Mesenchymal stem cell (in vitro differentiated cells and primary cell): ENCODE data around the gene LLCFC1.

Experiments
- DNase-seq: peaks from one replicate; pipeline ENCODE4 v3.0.0-alpha.2; 2013
- H2AFZ ChIP-seq: one replicate; pipeline ENCODE4 v1.6.1; 2013; ENCODE audit warnings: low read depth, mild to moderate bottlenecking, control low read depth, inconsistent platforms, low read length, moderate library complexity
- H2AK5ac ChIP-seq: 2 replicates; pipeline ENCODE4 v1.6.1; 2013; ENCODE audit warnings: low read length, moderate library complexity, mild to moderate bottlenecking, inconsistent platforms; ENCODE audit not compliant: severe bottlenecking
- H2BK120ac ChIP-seq: one replicate; pipeline ENCODE4 v1.6.1; 2013; ENCODE audit warnings: low read depth, mild to moderate bottlenecking, inconsistent platforms, low read length, moderate library complexity
- H2BK12ac ChIP-seq, 2 experiments: one replicate each; pipeline ENCODE4 v1.6.1; 2013; ENCODE audit warnings: inconsistent platforms in 2 of 2, low read length in 2 of 2, mild to moderate bottlenecking in 2 of 2, moderate library complexity in 2 of 2, control low read depth in 1 of 2
- H2BK15ac ChIP-seq: one replicate; pipeline ENCODE4 v1.6.1; 2013; ENCODE audit warnings: mild to moderate bottlenecking, low read depth, inconsistent platforms; ENCODE audit not compliant: poor library complexity, severe bottlenecking
- H2BK5ac ChIP-seq: 2 replicates; pipeline ENCODE4 v1.6.1; 2013; ENCODE audit warnings: low read depth, mild to moderate bottlenecking, low read length, control low read depth, inconsistent platforms; ENCODE audit not compliant: poor library complexity, severe bottlenecking
- H3K14ac ChIP-seq, 2 experiments: one replicate each; pipeline ENCODE4 v1.6.1; 2013; ENCODE audit warnings: inconsistent platforms in 2 of 2, low read length in 2 of 2, control low read depth in 1 of 2, mild to moderate bottlenecking in 1 of 2, moderate library complexity in 1 of 2
- H3K18ac ChIP-seq, 2 experiments: one replicate each; pipeline ENCODE4 v1.6.1; 2013; ENCODE audit warnings: inconsistent platforms in 2 of 2, low read length in 2 of 2, control low read depth in 1 of 2, low read depth in 1 of 2, mild to moderate bottlenecking in 1 of 2
- H3K23ac ChIP-seq, 2 experiments: one replicate each; pipeline ENCODE4 v1.6.1; 2013; ENCODE audit warnings: inconsistent platforms in 2 of 2, low read length in 2 of 2, mild to moderate bottlenecking in 2 of 2, moderate library complexity in 2 of 2, control low read depth in 1 of 2
- H3K27ac ChIP-seq: 2 replicates; pipeline ENCODE4 v1.5.1; 2013; ENCODE audit warnings: mild to moderate bottlenecking, moderate library complexity, low read length, control low read depth, inconsistent platforms; ENCODE audit not compliant: poor library complexity, severe bottlenecking
- H3K27me3 ChIP-seq, 2 experiments: 2 replicates each; pipeline versions ENCODE4 v1.6.1 to v1.7.0; 2013; ENCODE audit warnings: low read length in 2 of 2, mild to moderate bottlenecking in 2 of 2, moderate library complexity in 2 of 2, control low read depth in 1 of 2, inconsistent platforms in 1 of 2; ENCODE audit not compliant: control insufficient read depth in 1 of 2, insufficient read depth in 1 of 2
- H3K36me3 ChIP-seq, 2 experiments: 2 replicates each; pipeline versions ENCODE4 v1.6.1 to v1.7.0; 2013; ENCODE audit warnings: low read length in 2 of 2, control low read depth in 1 of 2, inconsistent platforms in 1 of 2, low read depth in 1 of 2, mild to moderate bottlenecking in 1 of 2; ENCODE audit not compliant: insufficient read depth in 2 of 2, control insufficient read depth in 1 of 2
- H3K4ac ChIP-seq, 2 experiments: one replicate each; pipeline ENCODE4 v1.6.1; 2013; ENCODE audit warnings: inconsistent platforms in 2 of 2, low read length in 2 of 2, mild to moderate bottlenecking in 2 of 2, moderate library complexity in 2 of 2, control low read depth in 1 of 2, low read depth in 1 of 2
- H3K4me1 ChIP-seq: 2 replicates; pipeline ENCODE4 v1.6.1; 2013; ENCODE audit warnings: low read depth, low read length, control low read depth; ENCODE audit not compliant: control insufficient read depth, insufficient read depth
- H3K4me2 ChIP-seq: 2 replicates; pipeline ENCODE4 v1.6.1; 2013; ENCODE audit warnings: low read length, mild to moderate bottlenecking, inconsistent platforms; ENCODE audit not compliant: poor library complexity, severe bottlenecking
- H3K4me3 ChIP-seq, 2 experiments: 2 replicates each; pipeline versions ENCODE4 v1.5.1 to v1.7.0; 2013; ENCODE audit warnings: low read length in 2 of 2, mild to moderate bottlenecking in 2 of 2, control low read depth in 1 of 2, low read depth in 1 of 2; ENCODE audit not compliant: insufficient read depth in 1 of 2
- H3K79me1 ChIP-seq: replicated peaks from 2 replicates; pipeline ENCODE4 v1.6.1; 2013; ENCODE audit warnings: mild to moderate bottlenecking, control low read depth, low read length, inconsistent platforms; ENCODE audit not compliant: poor library complexity, severe bottlenecking
- H3K9ac ChIP-seq: 2 replicates; pipeline ENCODE4 v1.7.0; 2013; ENCODE audit warnings: mild to moderate bottlenecking, low read length, moderate library complexity
- H3K9me3 ChIP-seq: 2 replicates; pipeline ENCODE4 v1.7.0; 2013; ENCODE audit warnings: mild to moderate bottlenecking, low read length; ENCODE audit not compliant: control insufficient read depth
- H4K8ac ChIP-seq: one replicate; pipeline ENCODE4 v1.6.1; 2013; ENCODE audit warnings: inconsistent platforms, mild to moderate bottlenecking, low read length, moderate library complexity
- H4K91ac ChIP-seq: one replicate; pipeline ENCODE4 v1.6.1; 2013; ENCODE audit warnings: mild to moderate bottlenecking, low read length, inconsistent platforms
- WGBS: methylation state at CpG from one replicate; pipeline ENCODE4 v1.1.7; 2013; ENCODE audit warnings: mixed read lengths; 5-methylcytosine and 5-hydroxymethylcytosine counted together

Gene LLCFC1

DNA sequence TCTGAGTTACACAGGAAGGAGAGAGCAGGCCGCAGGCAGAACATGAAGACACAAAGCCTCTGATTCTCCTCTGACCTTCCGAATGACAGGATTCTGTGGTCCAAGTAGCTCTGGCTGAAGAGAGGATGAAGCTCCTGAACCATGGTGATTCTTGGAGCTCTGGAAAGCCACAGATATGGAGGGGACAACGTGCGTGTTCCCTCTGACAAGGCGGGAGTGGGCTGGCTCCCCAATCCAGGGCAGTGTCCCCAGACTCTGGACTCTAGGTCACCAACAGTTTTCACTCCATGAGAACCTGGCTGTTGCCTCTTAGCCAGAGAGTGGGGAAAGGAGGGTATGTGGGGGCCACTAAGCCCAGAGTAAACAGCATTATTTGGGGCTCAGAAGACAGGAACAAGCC lies 46.3 kb upstream of the LLCFC1 start:
- H3K23ac ChIP-seq: no peak overlapping the region
- no peak overlapping the region for H2AFZ ChIP-seq
- no peak overlapping the region for H2BK120ac ChIP-seq
- WGBS: 65% methylated on average over 5 of the region's 5 CpGs
- H3K4me3 ChIP-seq: no peak overlapping the region
- H3K27ac ChIP-seq: no peak overlapping the region
- DNase-seq: no peak
- no peak overlapping the region for H2AK5ac ChIP-seq
- H3K27me3 ChIP-seq: peaks cover 0 to 48% of the 10 kb centered on the region in 2 experiments
- no peak overlapping the region for H3K4me2 ChIP-seq
- H3K4ac ChIP-seq: no peak overlapping the region
- H3K9ac ChIP-seq: no peak overlapping the region
- H3K14ac ChIP-seq: no peak overlapping the region
- H2BK5ac ChIP-seq: no peak overlapping the region
- H4K91ac ChIP-seq: no peak overlapping the region
- H3K36me3 ChIP-seq: no peaks in the 10 kb centered on the region
- H2BK12ac ChIP-seq: no peak overlapping the region
- H4K8ac ChIP-seq: no peak overlapping the region
- H2BK15ac ChIP-seq: no peak overlapping the region
- H3K18ac ChIP-seq: no peak overlapping the region
- no peaks in the 10 kb centered on the region for H3K79me1 ChIP-seq
- H3K9me3 ChIP-seq: no peaks in the 10 kb centered on the region
- no peaks in the 10 kb centered on the region for H3K4me1 ChIP-seq

GRCh38 chr7:142894112-142894984 lies 44.9 kb upstream of the LLCFC1 start:
- Histone ChIP-seq H3K9ac (no peak overlapping the region), H3K23ac (no peak overlapping the region), H3K4ac (no peak overlapping the region), H3K27ac (no peak overlapping the region), H3K27me3 (peaks cover 0 to 53% of the 10 kb centered on the region in 2 experiments), H3K9me3 (no peaks in the 10 kb centered on the region), H3K14ac (no peak overlapping the region), H2BK12ac (no peak overlapping the region), H3K4me1 (no peaks in the 10 kb centered on the region), H2AFZ (no peak overlapping the region), H3K36me3 (no peaks in the 10 kb centered on the region), H3K4me3 (no peak overlapping the region), H2BK15ac (no peak overlapping the region), H3K79me1 (no peaks in the 10 kb centered on the region), H2BK120ac (no peak overlapping the region), H2AK5ac (no peak overlapping the region), H2BK5ac (no peak overlapping the region), H3K18ac (no peak overlapping the region), H3K4me2 (no peak overlapping the region), H4K91ac (no peak overlapping the region), H4K8ac (no peak overlapping the region)
- DNase-seq: no peak
- 68% methylated on average over 8 of the region's 12 CpGs for WGBS

DNA sequence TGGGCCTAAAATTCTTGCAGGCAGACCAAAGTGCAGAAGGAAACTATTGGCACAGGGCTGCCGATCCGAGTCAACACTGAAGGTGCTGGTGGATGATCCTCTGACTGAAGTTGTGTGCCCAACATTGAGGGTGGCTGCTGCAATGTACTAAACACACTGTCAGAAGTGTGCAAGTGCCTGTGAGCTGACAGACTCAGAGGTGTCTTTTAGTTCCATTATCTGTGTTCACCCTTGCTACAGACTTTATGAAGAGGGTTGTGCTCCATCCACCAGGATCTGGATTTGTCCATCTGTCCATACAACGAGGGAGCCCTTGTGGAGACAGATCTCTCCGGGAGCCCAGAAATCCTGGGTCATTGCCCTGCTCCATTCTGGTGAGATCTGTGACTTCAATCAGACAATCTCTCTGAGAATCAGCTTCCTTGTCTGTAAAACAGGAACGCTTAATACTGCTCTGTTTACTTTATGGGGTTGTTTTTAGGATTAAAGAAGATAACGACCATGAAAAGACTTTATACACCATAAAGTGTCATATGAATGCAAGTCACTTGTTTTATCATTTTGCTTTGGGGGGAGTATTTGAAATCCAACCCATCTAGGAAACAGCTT lies 44.2 kb upstream of the LLCFC1 start:
- Histone ChIP-seq H2BK15ac (no peak overlapping the region), H3K4me3 (no peak overlapping the region), H3K27ac (no peak overlapping the region), H3K36me3 (no peaks in the 10 kb centered on the region), H3K9ac (no peak overlapping the region), H4K8ac (no peak overlapping the region), H2AK5ac (no peak overlapping the region), H3K27me3 (peaks cover 0 to 53% of the 10 kb centered on the region in 2 experiments), H3K4me1 (no peaks in the 10 kb centered on the region), H2BK120ac (no peak overlapping the region), H3K18ac (no peak overlapping the region), H3K4ac (no peak overlapping the region), H3K4me2 (no peak overlapping the region), H3K9me3 (no peaks in the 10 kb centered on the region), H3K79me1 (no peaks in the 10 kb centered on the region), H2AFZ (no peak overlapping the region), H3K14ac (no peak overlapping the region), H2BK5ac (no peak overlapping the region), H2BK12ac (no peak overlapping the region), H3K23ac (no peak overlapping the region), H4K91ac (no peak overlapping the region)
- no peak for DNase-seq
- WGBS: 70% methylated on average over 4 of the region's 6 CpGs

DNA sequence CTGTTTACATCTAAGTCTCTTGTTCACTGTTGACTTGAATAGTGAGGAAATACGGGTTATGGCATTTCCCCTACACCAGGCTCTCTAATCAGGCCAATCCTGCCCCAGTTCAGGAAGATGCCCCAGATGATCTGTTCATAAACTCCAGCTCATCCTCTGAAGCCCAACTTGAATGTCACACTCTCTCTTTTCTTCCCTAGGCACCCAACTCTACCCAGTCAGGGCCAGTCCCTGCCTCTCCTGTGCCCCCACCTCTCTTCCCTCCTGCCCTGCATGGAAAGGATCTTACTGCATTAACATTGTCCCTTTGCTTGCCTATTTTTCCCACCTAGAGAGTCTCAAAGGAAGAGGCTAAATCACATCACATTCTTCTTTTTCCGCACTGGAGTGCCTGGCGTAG lies 43.1 kb upstream of the LLCFC1 start:
- Histone ChIP-seq H3K23ac (no peak overlapping the region), H3K27ac (no peak overlapping the region), H2BK12ac (no peak overlapping the region), H2BK15ac (no peak overlapping the region), H4K91ac (no peak overlapping the region), H3K4ac (no peak overlapping the region), H2AK5ac (no peak overlapping the region), H3K4me2 (no peak overlapping the region), H3K4me3 (no peak overlapping the region), H3K4me1 (no peaks in the 10 kb centered on the region), H3K79me1 (no peaks in the 10 kb centered on the region), H3K9ac (no peak overlapping the region), H3K27me3 (peaks cover 0 to 53% of the 10 kb centered on the region in 2 experiments), H4K8ac (no peak overlapping the region), H2BK5ac (no peak overlapping the region), H2AFZ (no peak overlapping the region), H3K36me3 (no peaks in the 10 kb centered on the region), H3K14ac (no peak overlapping the region), H3K18ac (no peak overlapping the region), H3K9me3 (no peaks in the 10 kb centered on the region), H2BK120ac (no peak overlapping the region)
- DNase-seq: no peak
- 88% methylated on average over 3 of the region's 3 CpGs for WGBS
